Osteocyte (in vitro differentiated cells): Measurements from ENCODE around the gene NAALADL2. TPM values are rescaled to one million over a fixed set of nuclear protein-coding genes. Genes with fewer than 3 reads are reported as not detected.

ENCODE experiments used
- DNase-seq: peaks from one replicate; pipeline ENCODE4 v3.0.0; 2021; ENCODE audit warnings: mixed read lengths; ENCODE audit not compliant: unreplicated experiment; ENCODE audit errors: extremely low spot score
- H3K27ac Mint-ChIP-seq: one replicate; pipeline ENCODE4 v1.8.0; 2021; ENCODE audit warnings: mild to moderate bottlenecking, mixed read lengths; ENCODE audit not compliant: unreplicated experiment
- H3K27me3 Mint-ChIP-seq: one replicate; pipeline ENCODE4 v1.8.0; 2021; ENCODE audit warnings: mixed read lengths; ENCODE audit not compliant: unreplicated experiment
- H3K36me3 Mint-ChIP-seq: one replicate; pipeline ENCODE4 v1.8.0; 2021; ENCODE audit warnings: mixed read lengths; ENCODE audit not compliant: unreplicated experiment
- H3K4me1 Mint-ChIP-seq: one replicate; pipeline ENCODE4 v1.8.0; 2021; ENCODE audit warnings: mixed read lengths; ENCODE audit not compliant: unreplicated experiment
- H3K4me3 Mint-ChIP-seq: one replicate; pipeline ENCODE4 v1.8.0; 2021; ENCODE audit warnings: mild to moderate bottlenecking, moderate library complexity, mixed read lengths; ENCODE audit not compliant: unreplicated experiment
- H3K9me3 Mint-ChIP-seq: one replicate; pipeline ENCODE4 v1.8.0; 2021; ENCODE audit warnings: mixed read lengths; ENCODE audit not compliant: unreplicated experiment
- CTCF ChIP-seq: fragments of 200-600 bp; sonication (generic); IDR thresholded peaks from 2 replicates; pipeline ENCODE4 v1.5.0; 2021; ENCODE audit warnings: antibody characterized with exemption, mild to moderate bottlenecking, moderate library complexity
- total RNA-seq: library from RNA; stranded (reverse); gene quantifications from 2 replicates; pipeline ENCODE4 v1.2.1, GENCODE V29; 2021

NAALADL2 gene
- total RNA-seq, 1 donor from 2014 or later = 16.1 TPM

GRCh38 chr3:174883881-174884675, 24.9 kb downstream of the NAALADL2 start:
- TF ChIP-seq CTCF = no peak
- no peak overlapping the region for H3K27ac Mint-ChIP-seq
- H3K4me3 Mint-ChIP-seq = no peak overlapping the region
- no peak for DNase-seq
- H3K4me1 Mint-ChIP-seq = no peaks in the 10 kb centered on the region
- H3K27me3 Mint-ChIP-seq = no peaks in the 10 kb centered on the region
- no peaks in the 10 kb centered on the region for H3K9me3 Mint-ChIP-seq
- no peaks in the 10 kb centered on the region for H3K36me3 Mint-ChIP-seq

DNA sequence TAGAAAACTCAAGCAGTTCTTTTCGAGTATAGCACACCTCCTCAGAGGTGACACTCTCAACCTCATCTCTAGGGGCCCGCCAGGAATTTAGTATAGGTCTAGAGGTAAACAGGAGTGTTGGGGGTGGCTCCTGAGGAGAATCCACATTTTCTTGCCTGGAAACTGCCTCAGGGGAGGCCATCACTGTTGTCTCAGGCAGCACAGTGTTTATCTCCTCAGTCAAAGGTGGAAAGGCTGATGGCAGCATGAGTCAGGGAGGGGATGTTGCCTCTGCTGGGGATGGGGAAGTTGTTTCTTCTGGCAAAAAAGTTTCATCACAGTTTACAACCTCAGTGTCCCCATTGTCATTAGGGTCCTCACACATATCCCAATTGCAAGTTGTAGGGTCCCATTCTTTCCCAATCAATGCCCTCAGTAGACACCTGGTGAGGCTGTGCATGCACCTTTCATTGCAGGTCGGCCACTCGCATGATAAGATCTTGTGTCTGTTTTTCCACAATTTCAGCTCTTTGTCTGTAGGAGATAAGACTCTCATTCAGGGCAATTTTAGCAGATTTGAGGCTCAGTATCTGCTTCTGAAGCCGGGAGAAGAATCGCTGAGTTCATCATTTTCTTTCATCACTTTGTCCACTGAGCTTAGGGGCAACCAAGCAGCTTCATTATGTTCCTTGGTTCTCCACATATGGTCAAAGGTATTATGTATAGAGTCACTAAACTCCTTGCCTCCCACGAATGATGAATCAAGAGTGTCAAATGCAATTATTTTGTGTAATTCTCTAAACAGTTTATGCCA, 25.8 kb downstream of the NAALADL2 start:
- Mint-ChIP-seq H3K4me3 (no peak overlapping the region), H3K9me3 (no peaks in the 10 kb centered on the region), H3K27ac (no peak overlapping the region), H3K36me3 (no peaks in the 10 kb centered on the region), H3K4me1 (no peaks in the 10 kb centered on the region), H3K27me3 (no peaks in the 10 kb centered on the region)
- no peak for DNase-seq
- no peak for TF ChIP-seq CTCF

- no peak for TF ChIP-seq CTCF
- Mint-ChIP-seq H3K4me1 (no peaks in the 10 kb centered on the region), H3K36me3 (peaks cover 8% of the 10 kb centered on the region), H3K27me3 (no peaks in the 10 kb centered on the region), H3K4me3 (no peak overlapping the region), H3K27ac (no peak overlapping the region), H3K9me3 (peaks cover 31% of the 10 kb centered on the region)
- DNase-seq = no peak
Measured at GRCh38 chr3:174891524-174892203, 32.5 kb downstream of the NAALADL2 start.

DNA sequence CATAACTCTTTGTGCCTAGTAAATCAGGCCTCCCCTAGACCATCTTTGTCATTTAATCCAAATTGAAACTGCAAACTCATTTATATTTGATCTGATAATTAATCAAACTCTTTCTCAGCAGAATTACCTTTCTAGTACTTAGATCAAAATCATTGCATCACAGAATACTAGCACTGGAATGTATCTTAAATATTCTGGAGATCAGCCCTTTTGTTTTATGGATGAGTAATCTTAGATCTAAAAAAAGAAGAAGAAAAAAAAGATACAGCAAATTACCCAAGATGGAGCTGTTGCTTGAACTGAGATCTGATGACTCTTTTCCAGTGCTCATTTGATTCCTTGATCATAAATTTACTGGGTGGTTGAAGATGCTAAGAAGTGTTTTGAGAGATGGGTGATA, 47.9 kb downstream of the NAALADL2 start:
- H3K27ac Mint-ChIP-seq = no peak overlapping the region

More for the DNA sequence above, 47.9 kb downstream of the NAALADL2 start:
- Mint-ChIP-seq H3K4me3 (no peak overlapping the region), H3K4me1 (peaks cover 25% of the 10 kb centered on the region), H3K27me3 (no peaks in the 10 kb centered on the region), H3K9me3 (peaks cover 6% of the 10 kb centered on the region), H3K36me3 (no peaks in the 10 kb centered on the region)
- DNase-seq = no peak
- no peak for TF ChIP-seq CTCF
